SK-N-SH treated with all-trans-retinoic acid at 6 μM for 48 hours (cell line): Measurements from ENCODE around the gene EPB41L2.

Experiments
- CSDC2 ChIP-seq: fragments of 250-450 bp; sonication (Bioruptor Pico); IDR thresholded peaks from 2 replicates; pipeline ENCODE4 v1.5.0; 2020; ENCODE audit warnings: mild to moderate bottlenecking, moderate library complexity
- ISL1 ChIP-seq: fragments of 250-450 bp; sonication (Bioruptor Pico); IDR thresholded peaks from 2 replicates; pipeline ENCODE4 v2.1.2; 2022; ENCODE audit warnings: mild to moderate bottlenecking, moderate library complexity
- ZC3H10 ChIP-seq: fragments of 250-450 bp; sonication (Bioruptor Pico); IDR thresholded peaks from 2 replicates; pipeline ENCODE4 v1.5.1; 2021; ENCODE audit warnings: mild to moderate bottlenecking, moderate library complexity
- TF ChIP-seq, protein P1 (sequence below): fragments of 250-450 bp; sonication (Bioruptor Pico); IDR thresholded peaks from 2 replicates; pipeline ENCODE4 v1.8.0; 2021; ENCODE audit warnings: low read depth, mild to moderate bottlenecking, moderate library complexity, borderline replicate concordance

DNA sequence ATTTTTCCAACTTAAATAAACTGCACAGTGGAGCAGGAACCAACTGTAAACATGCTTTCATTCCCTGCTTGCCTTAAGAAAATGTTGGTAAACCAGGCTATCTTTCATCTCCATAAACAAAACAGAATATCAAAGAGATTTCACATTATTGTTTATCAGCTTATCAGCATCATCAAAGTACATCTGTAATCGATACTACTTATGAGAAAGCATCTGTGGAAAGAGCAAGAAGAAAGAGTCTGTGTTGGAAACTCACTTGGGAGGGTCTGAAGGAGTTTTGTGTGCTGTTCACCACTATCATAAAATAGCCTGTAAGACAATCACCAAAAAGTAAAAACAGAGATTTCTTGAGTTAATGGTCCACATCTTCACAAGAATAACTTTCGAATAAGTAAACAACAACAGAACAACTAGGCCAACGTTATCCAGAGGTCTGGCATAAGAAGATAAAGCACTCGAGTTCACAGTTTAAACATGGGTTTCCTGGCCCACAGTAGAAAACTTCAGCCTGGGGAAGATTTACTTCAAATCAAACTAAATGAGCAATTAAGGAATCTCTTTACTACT lies 47.9 kb downstream of the EPB41L2 start:
- TF ChIP-seq, protein P1, sequence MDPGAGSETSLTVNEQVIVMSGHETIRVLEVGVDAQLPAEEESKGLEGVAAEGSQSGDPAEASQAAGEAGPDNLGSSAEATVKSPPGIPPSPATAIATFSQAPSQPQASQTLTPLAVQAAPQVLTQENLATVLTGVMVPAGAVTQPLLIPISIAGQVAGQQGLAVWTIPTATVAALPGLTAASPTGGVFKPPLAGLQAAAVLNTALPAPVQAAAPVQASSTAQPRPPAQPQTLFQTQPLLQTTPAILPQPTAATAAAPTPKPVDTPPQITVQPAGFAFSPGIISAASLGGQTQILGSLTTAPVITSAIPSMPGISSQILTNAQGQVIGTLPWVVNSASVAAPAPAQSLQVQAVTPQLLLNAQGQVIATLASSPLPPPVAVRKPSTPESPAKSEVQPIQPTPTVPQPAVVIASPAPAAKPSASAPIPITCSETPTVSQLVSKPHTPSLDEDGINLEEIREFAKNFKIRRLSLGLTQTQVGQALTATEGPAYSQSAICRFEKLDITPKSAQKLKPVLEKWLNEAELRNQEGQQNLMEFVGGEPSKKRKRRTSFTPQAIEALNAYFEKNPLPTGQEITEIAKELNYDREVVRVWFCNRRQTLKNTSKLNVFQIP, result no peak
- TF ChIP-seq ISL1 (CRISPR knock-in tag), result no peak
- no peak for TF ChIP-seq ZC3H10 (CRISPR knock-in tag)
- no peak for TF ChIP-seq CSDC2
